ENCODE measurements around the gene NXNL2.

NXNL2 gene

GRCh38 chr9:88580961-88581360 lies 46.0 kb downstream of the NXNL2 start:
- DNase-seq = no peak

- peak; percentile 26 to 29 for DNase-seq
These were observed 49.1 kb downstream of the NXNL2 start for GRCh38 chr9:88583901-88584596.

DNA sequence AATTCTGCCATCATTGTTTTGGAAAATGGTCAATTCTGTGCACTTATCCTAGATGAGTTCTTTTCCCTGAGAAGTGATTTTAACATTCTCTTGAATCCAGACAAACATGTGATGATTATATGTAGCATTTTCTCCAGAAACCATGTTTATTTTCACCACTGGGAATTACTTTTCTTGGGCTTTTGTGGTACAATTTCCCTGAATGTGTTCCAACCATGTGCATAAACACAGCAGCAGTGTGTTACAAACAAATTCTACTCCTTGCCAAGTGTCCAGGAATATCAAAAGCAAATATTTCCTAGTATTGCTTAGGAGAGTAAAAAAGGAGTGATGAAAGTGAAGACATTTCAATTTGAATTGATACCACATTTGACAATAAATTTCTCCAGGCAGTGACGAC lies 50.4 kb downstream of the NXNL2 start:
- no peak for DNase-seq

- no peak for DNase-seq
These were observed 51.5 kb downstream of the NXNL2 start for GRCh38 chr9:88586452-88586851.

- no peak for DNase-seq
These were observed 52.2 kb downstream of the NXNL2 start for GRCh38 chr9:88587182-88587581.

- no peak for DNase-seq
These were observed 53.1 kb downstream of the NXNL2 start for GRCh38 chr9:88587885-88588649.

DNA sequence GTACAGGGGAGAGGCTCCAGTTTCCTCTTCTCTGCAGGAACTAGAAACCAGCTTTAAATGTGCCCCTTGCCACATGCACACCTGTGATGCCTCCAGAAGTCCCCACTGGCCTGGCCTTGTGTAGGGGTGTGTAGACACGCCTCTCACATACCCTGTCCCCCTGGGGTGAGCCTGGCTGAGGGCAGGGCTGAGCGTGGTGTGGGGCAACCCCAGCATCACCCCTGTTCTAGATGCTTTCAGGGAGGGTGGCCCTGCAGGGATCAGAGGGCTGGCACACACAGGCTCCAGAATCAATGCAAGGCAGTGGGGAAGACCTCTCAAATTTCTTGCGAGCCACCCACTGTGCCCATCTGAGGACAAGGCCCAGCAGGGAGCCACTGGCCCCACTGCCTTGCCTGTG lies 54.7 kb downstream of the NXNL2 start:
- DNase-seq = no peak

- DNase-seq = no peak
These were observed 55.7 kb downstream of the NXNL2 start for GRCh38 chr9:88590558-88591146.

DNA sequence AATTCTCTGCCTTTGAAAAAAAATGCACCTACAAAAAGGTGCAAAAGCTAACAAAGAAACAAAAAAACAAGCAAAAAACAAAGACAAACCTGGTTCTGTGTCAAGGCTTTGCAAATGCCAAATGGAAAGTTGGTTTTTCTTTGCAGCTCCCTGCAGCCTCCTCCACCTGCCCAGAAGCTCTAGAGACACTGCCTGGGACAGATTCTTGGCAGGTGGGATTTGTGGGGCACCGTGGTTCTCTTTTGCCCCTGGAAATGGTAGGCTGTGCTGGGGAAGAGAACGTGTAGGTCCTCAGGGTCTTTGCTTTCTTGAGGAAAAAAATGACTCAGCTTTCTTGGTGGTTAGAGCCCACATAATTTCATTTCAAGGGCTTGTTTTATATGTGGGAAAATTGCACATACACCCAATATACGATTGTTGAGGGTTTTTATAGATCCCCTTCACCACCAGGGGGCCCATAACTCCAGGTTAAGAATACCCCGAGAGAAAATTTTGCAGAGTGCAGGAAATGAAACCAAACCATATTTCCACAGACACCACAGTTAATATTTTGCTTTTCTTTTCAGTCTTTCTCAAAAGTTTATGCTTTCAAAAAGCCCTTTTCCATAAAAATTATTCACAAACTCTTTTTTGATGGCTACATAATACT lies 58.7 kb downstream of the NXNL2 start:
- peak; percentile 54 to 62 for DNase-seq
